DMS153 treated with DMSO at 0.1 percent for 48 hours (cell line): ENCODE data around the gene FAM227A.

Experiments
- DNase-seq: peaks from one replicate; lab custom pipeline; 2025; ENCODE audit not compliant: unreplicated experiment; lab: John Stamatoyannopoulos, UW

The FAM227A gene

DNA sequence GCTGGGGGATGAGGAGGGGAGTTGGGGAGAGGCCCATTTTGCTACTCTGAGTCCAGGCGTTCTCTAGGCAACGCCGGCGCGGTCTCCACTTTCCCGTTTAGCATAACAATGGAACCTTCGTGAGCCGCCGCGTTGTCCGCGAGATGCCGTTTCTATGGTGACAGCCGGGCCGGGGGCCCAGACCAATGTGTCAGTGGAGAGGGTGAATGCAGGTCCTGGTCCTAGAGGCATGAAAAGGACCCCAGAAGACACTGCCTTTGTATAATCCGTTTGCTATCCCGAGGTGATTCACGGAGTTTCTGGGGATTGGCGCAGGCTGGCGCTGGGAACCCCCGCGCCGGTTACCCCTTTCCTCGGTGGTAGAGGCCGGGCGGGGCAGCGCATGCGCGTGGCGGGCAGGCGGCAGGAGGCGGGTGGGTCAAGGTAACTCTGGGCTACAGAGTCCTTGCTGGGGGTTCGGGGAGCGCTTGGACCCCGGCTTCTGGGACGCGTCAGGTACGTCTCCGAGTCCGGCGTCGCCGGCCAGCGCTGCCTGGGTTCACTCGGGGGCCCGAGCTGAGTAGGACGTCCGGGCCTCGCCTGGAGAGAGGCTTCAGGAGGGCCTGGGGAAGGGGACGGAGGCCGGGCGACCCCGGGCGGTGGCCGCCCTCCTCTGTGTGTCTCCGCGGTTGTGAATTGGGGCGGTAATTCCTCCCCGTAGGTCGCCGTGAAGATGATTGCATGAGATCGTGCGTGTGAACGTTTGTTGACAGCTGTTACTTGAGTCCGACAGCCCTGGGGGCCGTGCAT, at the start of gene FAM227A, which contains the start of gene CBY1:
TSS of gene FAM227A (minus strand) at position 137 of the 789 bp plus-strand sequence. CDS start 6,224 bp downstream, outside the sequence.
TSS of gene CBY1 (plus strand) at position 383 of the 789 bp plus-strand sequence. CDS start 11,417 bp downstream, outside the sequence.
- peak; percentile 75 for DNase-seq

DNA sequence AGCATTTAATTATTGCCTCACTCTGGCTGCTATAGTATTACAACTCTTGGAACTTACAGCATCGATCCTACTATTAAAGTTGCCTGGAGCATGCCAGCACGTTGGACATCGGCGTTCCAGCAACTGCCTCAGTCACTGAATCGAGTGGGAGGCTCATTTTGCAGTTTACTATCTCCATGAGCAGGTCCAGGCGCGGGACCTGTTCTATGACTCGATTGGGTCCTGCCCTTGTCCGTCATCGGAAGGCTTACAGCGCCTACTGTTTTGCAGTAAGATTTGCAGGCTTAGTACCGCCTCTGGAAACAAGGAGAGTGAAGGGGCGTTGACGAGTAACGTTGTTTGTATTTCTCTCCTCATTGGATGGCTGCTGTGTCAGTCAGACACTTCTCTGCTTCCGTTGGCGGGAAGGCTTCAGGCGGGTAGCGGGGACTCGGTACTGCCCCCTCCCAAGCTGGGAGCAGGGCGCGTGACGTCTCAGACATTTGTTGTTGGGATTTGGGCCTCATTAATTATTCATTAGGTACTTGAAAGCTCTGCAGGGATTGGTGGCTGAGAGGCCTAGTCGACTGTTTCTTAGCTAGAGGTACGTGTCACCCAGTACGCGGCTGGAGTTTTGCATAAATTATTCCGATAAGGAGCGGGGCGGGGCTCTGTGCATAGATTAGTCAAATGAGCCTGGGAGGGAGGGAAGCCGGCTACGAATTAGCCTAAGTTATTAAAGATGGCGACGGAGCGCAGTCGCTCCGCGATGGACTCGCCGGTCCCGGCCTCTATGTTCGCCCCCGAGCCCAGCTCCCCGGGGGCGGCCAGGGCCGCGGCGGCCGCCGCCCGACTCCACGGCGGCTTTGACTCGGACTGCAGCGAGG, 49.3 kb upstream of the FAM227A start, which contains the start of gene GTPBP1:
TSS of gene GTPBP1 (plus strand) at position 710 of the 866 bp plus-strand sequence. CDS start at position 722, 12 bp downstream.
- DNase-seq = peak; percentile 99

DNA sequence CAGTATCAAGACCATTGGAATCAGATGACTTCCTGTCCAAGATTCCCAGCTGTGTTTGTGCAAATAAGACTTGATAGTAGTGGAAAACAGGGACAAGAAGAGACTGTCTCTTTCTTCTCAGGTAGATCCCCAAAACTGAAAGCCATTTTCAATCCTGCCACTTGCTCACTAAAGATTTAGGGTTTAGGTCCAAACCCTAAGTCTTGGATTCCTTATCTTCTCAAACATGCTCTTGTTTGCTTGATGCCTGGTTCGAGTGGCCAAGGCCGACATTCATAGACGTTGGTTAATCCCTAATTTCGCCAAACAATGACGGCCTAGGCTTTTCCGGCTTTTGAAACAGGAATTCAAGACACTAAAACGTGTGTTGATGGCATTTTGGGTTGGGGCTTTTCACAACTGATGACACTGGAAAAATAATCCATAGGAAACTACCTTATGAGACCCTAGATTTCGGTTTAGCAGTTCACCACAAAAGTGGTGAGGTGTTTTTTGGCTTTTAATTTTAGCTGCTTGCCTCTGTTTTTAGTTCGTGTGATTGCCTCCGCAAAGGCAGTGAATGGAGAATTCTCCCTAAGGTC, 48.6 kb upstream of the FAM227A start:
- DNase-seq = no peak

DNA sequence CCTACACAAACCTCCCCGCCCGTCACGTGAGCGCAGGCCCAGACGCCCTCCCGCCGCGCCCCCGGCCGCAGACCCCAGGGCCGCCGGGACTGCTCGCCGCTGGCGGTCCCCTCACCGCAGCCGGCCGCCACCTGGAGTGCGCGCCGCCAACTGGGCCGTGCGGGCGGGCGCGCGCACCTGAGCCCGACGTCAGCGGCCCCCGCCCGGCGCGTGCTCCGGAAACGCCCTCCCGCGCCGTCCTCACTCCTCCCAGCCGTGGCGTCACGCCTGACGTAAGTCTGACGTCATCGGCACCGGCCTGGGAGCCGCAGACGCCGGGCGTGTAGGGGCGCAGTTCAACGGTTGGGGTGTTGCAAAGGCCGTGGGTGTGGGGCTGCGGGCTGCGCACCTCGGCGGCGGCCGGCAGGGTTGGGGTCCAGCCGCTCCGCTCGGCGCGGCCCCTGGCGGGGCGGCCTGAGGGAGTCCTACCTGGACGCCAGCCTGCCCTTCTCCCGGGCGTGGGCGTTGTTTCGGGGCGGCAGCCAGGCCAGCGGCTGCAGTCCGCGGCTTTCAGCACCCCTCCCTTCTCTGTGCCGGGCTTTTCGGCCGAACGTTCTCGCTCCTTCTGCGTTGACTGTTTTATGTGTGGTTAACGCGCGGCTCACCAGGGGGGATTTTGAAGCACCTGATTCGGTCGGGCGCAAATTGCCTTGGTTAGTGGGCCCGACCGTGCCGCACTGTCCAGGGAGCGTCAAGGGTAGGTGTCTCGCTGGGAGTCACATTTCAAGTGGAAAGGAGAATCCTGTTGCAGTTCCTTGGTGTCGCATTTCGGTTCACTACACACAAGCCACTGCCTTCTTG, 44.8 kb upstream of the FAM227A start, which contains the start of gene JOSD1:
TSS of gene JOSD1 (minus strand) at position 155 of the 840 bp plus-strand sequence. CDS start 956 bp downstream, outside the sequence.
- peak; percentile 63 for DNase-seq

DNA sequence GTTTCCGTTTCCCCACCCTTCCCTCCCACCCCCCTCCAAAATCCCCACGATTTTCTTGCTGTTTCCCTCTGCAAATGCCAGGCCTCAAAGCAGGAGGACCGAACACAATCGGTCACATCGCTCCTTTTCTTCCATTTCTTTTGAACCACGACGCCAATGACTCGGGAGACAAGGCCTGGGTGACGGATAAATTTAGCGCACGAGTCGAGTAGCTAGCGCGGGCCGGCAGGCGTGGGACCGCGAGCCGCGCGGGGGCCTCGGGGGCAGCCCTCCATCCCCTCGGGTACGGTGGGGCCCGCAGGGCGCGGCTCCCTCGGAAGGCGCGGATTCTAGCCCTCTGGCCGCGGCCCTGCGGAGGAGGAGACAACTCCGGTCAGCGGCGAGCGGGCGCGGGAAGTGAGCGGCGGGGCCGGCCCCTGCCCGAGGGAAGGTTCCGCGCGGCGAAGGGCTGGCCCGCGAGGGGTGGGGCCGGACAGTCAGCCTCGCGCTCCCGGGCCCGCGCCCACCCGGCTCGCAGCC, 44.1 kb upstream of the FAM227A start:
- no peak for DNase-seq

DNA sequence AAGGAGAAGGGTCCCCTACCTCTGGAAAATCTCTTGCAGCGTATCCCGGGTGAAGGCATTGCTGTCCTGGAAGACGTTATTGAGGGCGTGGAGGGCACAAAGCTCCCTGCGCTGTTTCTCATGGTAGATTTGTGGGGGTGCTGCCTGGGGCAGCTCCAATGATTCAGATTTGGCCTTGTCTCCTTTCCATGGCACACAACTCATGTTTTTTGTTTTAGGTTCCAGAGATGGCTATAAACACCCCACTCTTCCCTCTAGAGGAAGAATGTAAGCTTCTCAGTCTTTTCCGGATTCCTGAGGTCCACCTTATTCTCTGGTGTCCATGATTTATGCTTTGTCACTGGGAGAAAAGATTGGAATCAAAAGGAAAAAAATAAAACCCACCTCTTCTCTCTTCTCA, 43.6 kb upstream of the FAM227A start:
- no peak for DNase-seq

DNA sequence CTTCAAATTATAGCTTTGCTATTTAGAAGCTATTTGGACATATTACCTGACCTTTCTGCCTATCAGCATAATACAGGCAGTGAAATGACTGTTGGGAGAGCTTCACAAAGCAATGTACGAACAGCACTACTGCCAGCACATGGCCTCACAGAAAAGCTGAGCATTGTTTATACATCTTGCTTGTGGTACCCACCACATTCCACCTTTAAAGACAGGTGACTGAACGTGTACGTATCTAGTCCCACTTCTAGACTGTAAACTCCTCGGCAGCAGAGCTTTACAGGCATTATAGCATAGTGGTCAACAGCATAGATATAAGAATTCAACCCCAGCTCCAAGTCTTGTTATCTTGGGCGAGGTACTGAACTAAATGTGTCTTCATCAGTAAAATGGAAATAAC, 43.0 kb upstream of the FAM227A start:
- no peak for DNase-seq

DNA sequence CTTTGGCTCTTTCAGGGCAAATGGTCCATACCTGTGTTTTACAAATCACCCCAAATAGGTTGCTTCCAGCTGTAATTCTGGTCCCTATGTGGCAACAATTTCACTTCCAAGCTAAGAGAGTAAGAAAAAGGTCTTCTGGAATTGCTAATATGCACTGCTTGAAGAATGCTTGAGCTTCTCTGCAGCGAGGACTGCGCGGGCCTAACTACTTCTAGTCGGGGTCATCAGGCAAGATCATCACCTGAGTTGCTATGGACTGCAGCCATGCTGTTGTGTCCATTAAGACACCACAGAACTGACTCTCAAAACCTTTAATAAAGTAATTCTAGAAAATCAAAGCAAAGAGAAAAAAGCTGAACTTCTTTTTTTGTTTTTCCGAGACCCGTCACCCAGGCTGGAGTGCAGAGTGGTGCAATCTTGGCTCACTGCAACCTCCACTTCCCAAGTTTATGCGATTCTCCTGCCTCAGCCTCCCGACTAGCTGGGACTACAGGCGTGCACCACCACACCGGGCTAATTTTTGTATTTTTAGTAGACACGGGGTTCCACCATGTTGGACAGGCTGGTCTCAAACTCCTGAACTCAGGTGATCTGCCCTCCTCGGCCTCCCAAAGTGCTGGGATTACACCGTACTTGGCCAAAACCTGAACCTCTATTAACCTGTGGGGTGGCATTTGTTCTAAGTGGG, 42.4 kb upstream of the FAM227A start:
- no peak for DNase-seq

DNA sequence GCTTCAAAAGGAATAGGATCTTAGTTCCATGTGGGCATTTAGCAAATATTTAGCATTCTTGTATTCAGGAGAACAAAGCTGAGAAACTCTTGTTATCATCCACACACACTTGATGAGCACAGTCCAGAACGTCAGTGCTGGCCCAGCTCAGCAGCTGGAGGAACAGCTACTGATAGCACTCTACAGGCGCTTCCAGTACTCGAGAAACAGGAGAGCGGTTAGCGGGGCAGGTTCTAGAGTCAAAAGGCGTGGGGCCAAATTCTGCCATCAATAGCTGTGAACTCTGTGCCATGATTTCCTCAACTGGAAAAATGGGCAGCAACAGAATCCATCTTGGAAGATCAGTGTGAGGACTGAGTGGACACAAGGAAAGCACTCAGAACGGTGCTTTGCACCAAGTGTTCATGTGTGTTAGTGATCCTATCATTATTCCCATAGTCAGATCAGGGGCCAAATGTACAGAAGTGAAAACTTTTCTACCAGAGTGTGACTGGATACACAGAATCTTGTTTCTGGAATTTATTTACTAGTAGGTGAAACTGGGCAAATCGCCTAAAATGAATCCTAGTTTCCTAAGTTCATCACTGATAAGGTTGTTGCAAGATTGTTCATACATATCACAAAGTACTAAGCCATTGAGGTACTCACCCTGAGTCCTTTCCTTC, 41.4 kb upstream of the FAM227A start:
- no peak for DNase-seq

DNA sequence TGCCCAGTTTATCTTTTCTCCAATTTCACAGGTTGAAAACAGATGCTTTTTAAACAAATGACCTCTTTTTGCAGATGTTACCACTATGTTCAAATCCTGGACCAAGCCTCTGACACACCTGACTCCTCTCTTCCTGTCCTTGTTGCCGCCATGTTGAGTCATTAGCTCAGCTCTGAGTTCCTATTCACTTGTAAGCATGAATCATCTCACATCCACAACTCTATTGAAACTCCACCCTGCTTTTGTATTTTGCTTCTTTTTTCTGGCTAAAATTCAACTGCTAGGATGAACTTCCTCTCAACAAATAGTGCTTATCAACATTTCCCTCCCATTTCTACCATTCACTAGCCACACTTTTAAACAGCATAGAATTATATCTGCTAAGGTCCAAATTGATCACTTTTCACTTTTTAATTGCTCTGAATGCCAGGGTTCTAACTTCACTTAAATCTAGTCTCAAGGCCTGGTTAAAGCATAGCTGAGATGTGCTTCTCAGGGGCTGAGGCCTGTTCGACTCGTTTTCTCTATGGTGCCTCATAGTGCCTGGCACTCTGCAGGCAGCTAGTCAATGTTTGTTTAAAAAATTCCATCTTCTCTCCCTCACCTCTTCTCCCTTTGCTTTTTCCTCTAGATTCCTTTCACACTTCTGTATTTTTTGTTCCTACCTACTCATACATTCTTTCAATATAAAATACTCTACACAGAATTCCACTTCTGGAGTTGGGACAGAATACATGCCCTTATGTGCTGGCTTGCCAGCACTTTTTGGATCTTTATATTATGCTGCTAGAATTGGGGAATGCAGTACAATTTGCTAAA, 40.6 kb upstream of the FAM227A start:
- DNase-seq = no peak

DNA sequence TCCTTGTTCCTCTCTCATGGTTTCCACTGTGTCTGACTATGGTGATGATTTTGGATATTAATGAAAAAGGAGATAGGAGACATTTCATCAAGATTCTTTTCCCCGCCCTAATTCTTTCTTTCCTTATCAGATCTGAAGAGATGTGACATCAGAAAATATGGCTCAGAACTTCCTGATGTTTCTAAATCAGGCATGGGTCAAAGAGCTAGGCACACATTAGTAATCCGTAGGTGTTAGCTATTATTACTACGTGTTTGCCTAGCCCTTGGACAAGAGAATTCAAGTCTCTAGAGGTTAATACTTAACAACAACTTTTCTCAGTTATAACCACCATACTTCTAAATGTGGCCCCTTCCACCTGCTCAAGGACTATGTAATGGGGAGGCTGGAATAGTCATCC, 38.7 kb upstream of the FAM227A start:
- DNase-seq = no peak

DNA sequence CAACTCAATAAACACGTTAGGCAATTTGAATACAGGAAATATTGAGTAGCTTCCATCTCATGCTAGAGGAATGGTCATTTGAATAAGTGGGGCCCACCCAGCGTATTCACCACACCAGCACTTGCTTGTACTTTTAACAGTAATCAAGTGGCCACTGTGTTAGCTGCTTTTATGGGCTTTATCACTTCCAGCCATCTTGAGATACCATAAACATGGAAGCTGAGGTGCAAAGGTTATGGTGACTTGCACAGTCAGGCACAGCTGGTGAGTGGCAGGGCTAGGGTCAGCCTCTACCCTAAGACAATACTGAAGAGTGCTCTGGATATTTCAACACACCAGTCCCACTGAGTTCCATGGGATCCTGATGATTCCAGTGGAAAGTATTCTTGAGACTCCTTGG, 37.9 kb upstream of the FAM227A start:
- no peak for DNase-seq

DNA sequence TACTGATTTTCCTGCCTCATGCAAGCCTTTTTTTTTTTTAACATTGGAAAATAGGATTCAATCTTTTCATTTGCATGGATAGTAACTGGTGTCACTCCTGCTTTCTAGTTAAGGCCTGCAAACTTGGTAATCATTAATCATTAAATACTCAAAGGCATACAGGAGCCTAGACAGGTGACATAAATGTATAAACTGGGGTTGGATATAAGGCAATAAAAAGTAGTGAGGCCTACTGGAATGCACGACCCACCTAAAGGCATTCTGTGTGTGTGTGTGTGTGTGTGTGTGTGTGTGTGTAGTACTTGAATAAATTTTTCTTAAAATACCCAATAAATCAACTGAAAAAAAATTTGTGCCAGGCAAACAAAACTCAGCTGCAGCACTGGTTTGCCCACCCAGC, 33.5 kb upstream of the FAM227A start:
- no peak for DNase-seq

DNA sequence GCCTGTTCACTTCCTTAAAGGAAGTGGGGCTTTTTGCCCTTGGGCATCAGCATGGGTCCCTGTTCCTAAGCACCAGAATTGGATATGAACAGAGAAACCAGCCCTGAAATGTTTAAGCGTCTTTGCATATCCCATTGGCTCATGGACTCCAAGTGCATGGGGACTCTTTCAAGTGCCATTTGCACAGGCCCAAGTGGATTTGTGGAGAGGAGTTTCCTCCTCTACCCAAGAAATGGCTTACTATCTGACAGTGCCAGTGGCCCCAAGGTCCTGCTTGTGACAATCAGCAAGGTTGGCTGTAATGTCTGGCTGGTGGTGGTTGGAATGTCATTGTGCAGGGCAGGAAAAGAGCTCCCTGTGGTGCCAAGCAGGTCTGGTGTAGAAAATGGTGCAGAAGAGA, 29.6 kb upstream of the FAM227A start:
- DNase-seq = no peak

DNA sequence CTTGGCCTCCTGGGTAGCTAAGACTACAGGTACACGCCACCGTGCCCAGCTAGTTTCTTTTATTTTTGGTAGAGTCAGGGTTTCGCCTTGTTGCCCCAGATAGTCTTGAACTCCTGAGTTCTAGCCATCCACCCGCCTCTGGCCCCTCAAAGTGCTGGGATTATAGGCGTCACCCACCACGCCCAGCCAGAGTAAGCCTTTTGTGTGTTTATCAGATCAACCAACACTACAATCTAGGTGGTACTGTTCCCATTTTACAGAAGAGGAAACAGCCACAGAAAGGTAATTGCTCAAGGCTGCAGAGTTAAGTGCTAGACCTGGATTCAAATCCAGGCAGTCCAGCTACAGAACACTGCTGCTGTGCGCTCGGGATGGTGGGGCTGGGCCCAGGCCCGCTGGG, 28.7 kb upstream of the FAM227A start:
- no peak for DNase-seq

DNA sequence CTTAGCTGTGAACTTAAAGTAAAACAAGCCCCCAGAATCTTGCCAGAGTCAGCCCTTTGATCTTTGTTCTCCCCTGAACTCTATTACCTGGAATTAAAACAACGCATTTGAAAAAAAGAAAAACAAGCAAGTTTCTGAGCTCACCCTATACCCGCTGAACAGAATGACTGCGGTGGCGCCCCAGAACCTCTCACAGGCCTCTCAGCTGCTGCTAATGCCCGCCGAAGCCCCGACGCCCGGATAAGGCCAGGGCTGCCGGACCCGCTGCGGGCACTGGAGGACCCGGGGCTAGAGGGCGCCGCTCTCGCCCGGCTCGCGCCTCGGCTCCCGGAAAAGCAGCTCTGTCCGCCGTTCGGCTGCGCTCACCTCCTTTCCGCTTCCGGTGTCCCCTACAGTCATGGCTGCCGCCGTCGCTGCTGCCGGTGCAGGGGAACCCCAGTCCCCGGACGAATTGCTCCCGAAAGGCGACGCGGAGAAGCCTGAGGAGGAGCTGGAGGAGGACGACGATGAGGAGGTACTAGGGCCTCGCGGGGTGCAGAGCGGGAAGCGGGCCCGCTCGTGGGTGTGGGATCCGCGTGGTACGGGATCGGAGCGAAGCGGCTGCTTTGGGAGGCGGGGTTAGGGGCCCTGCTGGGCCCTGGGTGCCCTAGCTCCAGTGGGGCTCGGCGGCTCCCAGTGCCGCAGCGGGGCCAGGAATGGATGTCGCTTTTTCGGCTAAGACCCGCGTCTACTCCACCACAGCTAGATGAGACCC, 25.6 kb upstream of the FAM227A start, which contains the start of gene TOMM22:
TSS of gene TOMM22 (plus strand) at position 376 of the 754 bp plus-strand sequence. CDS start at position 398, 22 bp downstream.
- DNase-seq = peak; percentile 61

DNA sequence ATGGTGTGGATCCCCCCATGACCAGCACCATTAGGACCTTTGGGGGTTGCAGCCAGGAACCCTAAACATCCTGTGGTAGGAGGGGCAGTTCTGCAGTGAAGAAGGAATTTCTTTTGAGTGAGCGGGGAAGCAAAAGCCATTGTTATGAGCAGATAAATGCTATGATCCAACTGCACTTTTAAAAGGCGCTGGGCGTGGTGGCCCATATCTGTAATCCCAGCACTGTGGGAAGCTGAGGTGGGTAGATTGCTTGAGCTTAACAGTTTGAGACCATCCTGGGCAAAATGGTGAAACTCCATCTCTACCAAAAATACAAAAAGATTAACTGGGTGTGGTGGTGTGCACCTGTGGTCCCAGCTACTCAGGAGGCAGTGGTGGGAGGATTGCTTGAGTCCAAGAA, 19.6 kb upstream of the FAM227A start:
- no peak for DNase-seq
